ENCODE data around the gene STARD7. TPM values are rescaled to one million over a fixed set of nuclear protein-coding genes. Genes with fewer than 3 reads are reported as not detected.

The STARD7 gene
- total and polyA plus RNA-seq, 10 of the 15 experiments (the other 5 are each of a cell fraction or from before 2014, with no cell fraction given), result 85.4 to 237 (median 153) TPM

DNA sequence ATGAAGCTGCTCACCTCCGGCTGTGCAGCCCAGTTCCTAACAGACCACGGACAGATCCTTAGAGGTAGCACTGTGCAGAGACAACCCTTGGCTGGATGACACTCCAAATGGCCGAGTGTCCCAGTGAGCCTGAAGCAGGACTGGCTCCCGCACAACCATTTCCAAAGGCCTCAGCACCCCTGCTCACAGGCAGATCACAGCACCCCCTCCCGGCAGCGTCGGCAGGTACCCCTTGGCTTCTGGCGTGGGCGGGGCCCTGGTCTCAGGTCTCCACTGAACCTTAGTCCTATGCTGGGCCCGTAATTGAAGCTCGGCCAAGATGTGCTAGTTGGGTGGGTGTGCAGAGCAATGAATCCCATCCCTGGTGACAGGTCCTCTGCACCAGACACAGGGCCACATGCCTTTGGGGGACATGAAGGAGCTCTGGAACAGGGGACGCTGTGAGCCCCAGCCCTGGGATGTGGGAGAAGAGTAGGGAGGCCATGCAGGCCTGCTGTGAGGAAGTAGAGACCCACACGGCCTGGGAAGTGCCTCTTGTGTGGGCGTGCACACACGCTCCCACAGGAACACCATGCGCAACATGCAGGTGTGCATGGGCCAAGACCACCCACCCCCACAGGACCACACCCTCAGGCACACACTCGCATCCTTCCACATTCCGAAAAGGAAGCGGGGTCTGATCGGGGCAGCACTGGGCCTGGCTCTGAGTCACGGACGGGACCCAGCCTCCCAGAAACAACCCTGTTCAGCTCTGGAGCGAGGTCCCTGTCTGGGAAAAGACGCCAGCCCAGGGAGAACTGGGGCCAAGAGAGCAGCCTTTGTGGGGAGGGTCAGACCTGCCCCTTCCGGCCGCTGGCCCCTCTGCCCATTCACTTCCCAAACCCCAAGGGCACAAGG lies 66.2 kb downstream of the STARD7 start (continued):
- TF ChIP-seq, protein P1, sequence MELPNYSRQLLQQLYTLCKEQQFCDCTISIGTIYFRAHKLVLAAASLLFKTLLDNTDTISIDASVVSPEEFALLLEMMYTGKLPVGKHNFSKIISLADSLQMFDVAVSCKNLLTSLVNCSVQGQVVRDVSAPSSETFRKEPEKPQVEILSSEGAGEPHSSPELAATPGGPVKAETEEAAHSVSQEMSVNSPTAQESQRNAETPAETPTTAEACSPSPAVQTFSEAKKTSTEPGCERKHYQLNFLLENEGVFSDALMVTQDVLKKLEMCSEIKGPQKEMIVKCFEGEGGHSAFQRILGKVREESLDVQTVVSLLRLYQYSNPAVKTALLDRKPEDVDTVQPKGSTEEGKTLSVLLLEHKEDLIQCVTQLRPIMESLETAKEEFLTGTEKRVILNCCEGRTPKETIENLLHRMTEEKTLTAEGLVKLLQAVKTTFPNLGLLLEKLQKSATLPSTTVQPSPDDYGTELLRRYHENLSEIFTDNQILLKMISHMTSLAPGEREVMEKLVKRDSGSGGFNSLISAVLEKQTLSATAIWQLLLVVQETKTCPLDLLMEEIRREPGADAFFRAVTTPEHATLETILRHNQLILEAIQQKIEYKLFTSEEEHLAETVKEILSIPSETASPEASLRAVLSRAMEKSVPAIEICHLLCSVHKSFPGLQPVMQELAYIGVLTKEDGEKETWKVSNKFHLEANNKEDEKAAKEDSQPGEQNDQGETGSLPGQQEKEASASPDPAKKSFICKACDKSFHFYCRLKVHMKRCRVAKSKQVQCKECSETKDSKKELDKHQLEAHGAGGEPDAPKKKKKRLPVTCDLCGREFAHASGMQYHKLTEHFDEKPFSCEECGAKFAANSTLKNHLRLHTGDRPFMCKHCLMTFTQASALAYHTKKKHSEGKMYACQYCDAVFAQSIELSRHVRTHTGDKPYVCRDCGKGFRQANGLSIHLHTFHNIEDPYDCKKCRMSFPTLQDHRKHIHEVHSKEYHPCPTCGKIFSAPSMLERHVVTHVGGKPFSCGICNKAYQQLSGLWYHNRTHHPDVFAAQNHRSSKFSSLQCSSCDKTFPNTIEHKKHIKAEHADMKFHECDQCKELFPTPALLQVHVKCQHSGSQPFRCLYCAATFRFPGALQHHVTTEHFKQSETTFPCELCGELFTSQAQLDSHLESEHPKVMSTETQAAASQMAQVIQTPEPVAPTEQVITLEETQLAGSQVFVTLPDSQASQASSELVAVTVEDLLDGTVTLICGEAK (IDR thresholded peaks at IDR 0.05; ENCODE audit: borderline replicate concordance), result no peak
- peak; percentile 58; the same call in 1 of the 2 replicates for TF ChIP-seq SMARCA5 (IDR thresholded peaks at IDR 0.05)
- TF ChIP-seq RAD21 (IDR thresholded peaks at IDR 0.05; ENCODE audit: insufficient read depth, low read depth, low read length), result peak; percentile 42
- no peak for TF ChIP-seq NFIC (IDR thresholded peaks at IDR 0.05; ENCODE audit: low read depth, low read length)
- TF ChIP-seq, protein P2, sequence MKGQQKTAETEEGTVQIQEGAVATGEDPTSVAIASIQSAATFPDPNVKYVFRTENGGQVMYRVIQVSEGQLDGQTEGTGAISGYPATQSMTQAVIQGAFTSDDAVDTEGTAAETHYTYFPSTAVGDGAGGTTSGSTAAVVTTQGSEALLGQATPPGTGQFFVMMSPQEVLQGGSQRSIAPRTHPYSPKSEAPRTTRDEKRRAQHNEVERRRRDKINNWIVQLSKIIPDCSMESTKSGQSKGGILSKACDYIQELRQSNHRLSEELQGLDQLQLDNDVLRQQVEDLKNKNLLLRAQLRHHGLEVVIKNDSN (IDR thresholded peaks at IDR 0.05; ENCODE audit: borderline replicate concordance, extremely low read length, insufficient read depth, low read depth, low read length), result no peak
- TF ChIP-seq YY1 (IDR thresholded peaks at IDR 0.05; ENCODE audit: low read depth, low read length), result peak; percentile 51; the same call in 1 of the 2 replicates
- TF ChIP-seq SRF (IDR thresholded peaks at IDR 0.05; ENCODE audit: low read depth in 2 of 2, low read length in 2 of 2), result no peak
- peak; percentile 44; the same call in 1 of the 2 replicates for TF ChIP-seq MYB (IDR thresholded peaks at IDR 0.05; ENCODE audit: borderline replicate concordance, low read depth, low read length)
- TF ChIP-seq, protein P3, sequence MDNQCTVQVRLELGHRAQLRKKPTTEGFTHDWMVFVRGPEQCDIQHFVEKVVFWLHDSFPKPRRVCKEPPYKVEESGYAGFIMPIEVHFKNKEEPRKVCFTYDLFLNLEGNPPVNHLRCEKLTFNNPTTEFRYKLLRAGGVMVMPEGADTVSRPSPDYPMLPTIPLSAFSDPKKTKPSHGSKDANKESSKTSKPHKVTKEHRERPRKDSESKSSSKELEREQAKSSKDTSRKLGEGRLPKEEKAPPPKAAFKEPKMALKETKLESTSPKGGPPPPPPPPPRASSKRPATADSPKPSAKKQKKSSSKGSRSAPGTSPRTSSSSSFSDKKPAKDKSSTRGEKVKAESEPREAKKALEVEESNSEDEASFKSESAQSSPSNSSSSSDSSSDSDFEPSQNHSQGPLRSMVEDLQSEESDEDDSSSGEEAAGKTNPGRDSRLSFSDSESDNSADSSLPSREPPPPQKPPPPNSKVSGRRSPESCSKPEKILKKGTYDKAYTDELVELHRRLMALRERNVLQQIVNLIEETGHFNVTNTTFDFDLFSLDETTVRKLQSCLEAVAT (IDR thresholded peaks at IDR 0.05), result peak; percentile 90
- TF ChIP-seq, protein P4, sequence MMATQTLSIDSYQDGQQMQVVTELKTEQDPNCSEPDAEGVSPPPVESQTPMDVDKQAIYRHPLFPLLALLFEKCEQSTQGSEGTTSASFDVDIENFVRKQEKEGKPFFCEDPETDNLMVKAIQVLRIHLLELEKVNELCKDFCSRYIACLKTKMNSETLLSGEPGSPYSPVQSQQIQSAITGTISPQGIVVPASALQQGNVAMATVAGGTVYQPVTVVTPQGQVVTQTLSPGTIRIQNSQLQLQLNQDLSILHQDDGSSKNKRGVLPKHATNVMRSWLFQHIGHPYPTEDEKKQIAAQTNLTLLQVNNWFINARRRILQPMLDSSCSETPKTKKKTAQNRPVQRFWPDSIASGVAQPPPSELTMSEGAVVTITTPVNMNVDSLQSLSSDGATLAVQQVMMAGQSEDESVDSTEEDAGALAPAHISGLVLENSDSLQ (IDR thresholded peaks at IDR 0.05), result 0 out of 2 replicates have a peak, but pooled peaks have one; percentile 20
- TF ChIP-seq CBFB (IDR thresholded peaks at IDR 0.05; ENCODE audit: low read depth), result no peak; the same call in 1 of the 2 replicates
- no peak; the same call in 1 of the 2 replicates for TF ChIP-seq MTA2 (IDR thresholded peaks at IDR 0.05; ENCODE audit: low read depth)
- TF ChIP-seq HDAC6 (IDR thresholded peaks at IDR 0.05; ENCODE audit: unreplicated experiment), result peak; percentile 28
- TF ChIP-seq JUND (IDR thresholded peaks at IDR 0.05; ENCODE audit: low read depth, low read length), result no peak; the same call in 1 of the 2 replicates
- peak; percentile 51; the same call in 1 of the 2 replicates for TF ChIP-seq WRNIP1 (IDR thresholded peaks at IDR 0.05; ENCODE audit: borderline replicate concordance, low read depth, low read length)
- TF ChIP-seq, protein P5, sequence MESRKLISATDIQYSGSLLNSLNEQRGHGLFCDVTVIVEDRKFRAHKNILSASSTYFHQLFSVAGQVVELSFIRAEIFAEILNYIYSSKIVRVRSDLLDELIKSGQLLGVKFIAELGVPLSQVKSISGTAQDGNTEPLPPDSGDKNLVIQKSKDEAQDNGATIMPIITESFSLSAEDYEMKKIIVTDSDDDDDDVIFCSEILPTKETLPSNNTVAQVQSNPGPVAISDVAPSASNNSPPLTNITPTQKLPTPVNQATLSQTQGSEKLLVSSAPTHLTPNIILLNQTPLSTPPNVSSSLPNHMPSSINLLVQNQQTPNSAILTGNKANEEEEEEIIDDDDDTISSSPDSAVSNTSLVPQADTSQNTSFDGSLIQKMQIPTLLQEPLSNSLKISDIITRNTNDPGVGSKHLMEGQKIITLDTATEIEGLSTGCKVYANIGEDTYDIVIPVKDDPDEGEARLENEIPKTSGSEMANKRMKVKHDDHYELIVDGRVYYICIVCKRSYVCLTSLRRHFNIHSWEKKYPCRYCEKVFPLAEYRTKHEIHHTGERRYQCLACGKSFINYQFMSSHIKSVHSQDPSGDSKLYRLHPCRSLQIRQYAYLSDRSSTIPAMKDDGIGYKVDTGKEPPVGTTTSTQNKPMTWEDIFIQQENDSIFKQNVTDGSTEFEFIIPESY (IDR thresholded peaks at IDR 0.05), result peak; percentile 10; the same call in 1 of the 2 replicates
- peak; percentile 50 for TF ChIP-seq RELA (IDR thresholded peaks at IDR 0.05; ENCODE audit: borderline replicate concordance, partially characterized antibody)
- TF ChIP-seq RAD51 (IDR thresholded peaks at IDR 0.05), result no peak
- TF ChIP-seq IKZF1 (conservative IDR thresholded peaks at IDR 0.05), result peak; percentile 94

Measured in GM12878 (cell line).